Spleen (tissue), 11 donors: ENCODE data around the gene KCNJ12. TPM values are rescaled to one million over a fixed set of nuclear protein-coding genes. Genes with fewer than 3 reads are reported as not detected.
"Not testable (repeated sequence)": the region's sequence is repeated elsewhere in the genome, so short reads cannot be mapped to it uniquely, and the experiment has no call there.

Experiments used
- DNase-seq: peaks from one replicate; pipeline ENCODE4 v3.0.0-alpha.2; 2020
- H3K27ac ChIP-seq, 8 donors: fragments of 200-600 bp; sonication (generic) in 7 of 8; 1 replicate in 4 of 8; 2 replicates in 4 of 8; pipeline versions ENCODE4 v1.5.0 to v1.8.0; 2016 to 2021; ENCODE audit warnings: inconsistent platforms in 4 of 8, mild to moderate bottlenecking in 4 of 8, moderate library complexity in 1 of 8
- H3K27me3 ChIP-seq, 7 donors: fragments of 200-600 bp; sonication (generic) in 6 of 7; replicated peaks in 1 of 7; 1 replicate in 4 of 7; 2 replicates in 3 of 7; pipeline versions ENCODE4 v1.5.0 to v1.8.0; 2016 to 2021; ENCODE audit warnings: inconsistent platforms in 3 of 7, mild to moderate bottlenecking in 1 of 7
- H3K36me3 ChIP-seq, 6 donors: fragments of 200-600 bp; sonication (generic) in 5 of 6; 1 replicate in 4 of 6; 2 replicates in 2 of 6; pipeline versions ENCODE4 v1.5.0 to v1.8.0; 2016 to 2021; ENCODE audit warnings: inconsistent platforms in 2 of 6
- H3K4me1 ChIP-seq, 6 donors: fragments of 200-600 bp; sonication (generic) in 5 of 6; 1 replicate in 3 of 6; 2 replicates in 3 of 6; pipeline versions ENCODE4 v1.5.0 to v1.8.0; 2016 to 2021; ENCODE audit warnings: inconsistent platforms in 3 of 6
- H3K4me3 ChIP-seq, 8 donors: fragments of 200-600 bp; sonication (generic) in 7 of 8; 1 replicate in 4 of 8; 2 replicates in 4 of 8; pipeline versions ENCODE4 v1.5.0 to v1.8.0; 2016 to 2021; ENCODE audit warnings: inconsistent platforms in 4 of 8, mild to moderate bottlenecking in 4 of 8, moderate library complexity in 2 of 8
- H3K9me3 ChIP-seq, 8 donors: fragments of 200-600 bp; sonication (generic) in 7 of 8; 1 replicate in 4 of 8; 2 replicates in 4 of 8; pipeline versions ENCODE4 v1.5.0 to v1.8.0; 2016 to 2021; ENCODE audit warnings: inconsistent platforms in 4 of 8
- POLR2A ChIP-seq, 3 donors: fragments of 450-650 bp; IDR thresholded peaks; one replicate each; pipeline ENCODE4 v1.5.1; 2017; ENCODE audit warnings: antibody characterized with exemption in 3 of 3, mild to moderate bottlenecking in 1 of 3
- POLR2AphosphoS5 ChIP-seq, 3 donors: sonication (generic); formaldehyde crosslinking; IDR thresholded peaks; one replicate each; pipeline ENCODE4 v1.5.1; 2017; ENCODE audit warnings: antibody characterized with exemption in 3 of 3
- WGBS, 5 donors: extraction: QIAGEN DNeasy Blood & Tissue Kit in 3 of 5; methylation state at CpG; one replicate each; pipeline versions ENCODE4 v1.1.5 to v1.1.7; 2013 to 2018; 5-methylcytosine and 5-hydroxymethylcytosine counted together
- intact Hi-C: fragments of 100-400 bp; cut with DNase I; formaldehyde crosslinking; loops from one replicate; pipeline ENCODE4 v1.15.0; 2023; ENCODE audit warnings: low total_unique reads
- polyA plus RNA-seq, 3 donors: library from polyadenylated mRNA; stranded (reverse); fragments of 200-250 nt; gene quantifications; one replicate each; pipeline ENCODE4 v1.2.1, GENCODE V29; 2013
- total RNA-seq, 7 donors: library from RNA; depleted of rRNA in 3 of 7; stranded (reverse); fragments of >200 nt in 3 of 7; fragmentation: NEBNext Ultra II Directional in 4 of 7; extraction: Animal tissue kit (Norgen Biotek cat#: 25700) in 4 of 7; gene quantifications; one replicate each; pipeline versions ENCODE4 v1.1.0 to v1.2.1, GENCODE V29; 2016 to 2021
- TF ChIP-seq, protein P1 (sequence below), 11 experiments: fragments of 200-600 bp in 7 of 11; fragments of 450-650 bp in 4 of 11; sonication (generic) in 4 of 11; IDR thresholded peaks in 8 of 11; conservative IDR thresholded peaks in 3 of 11; 1 replicate in 7 of 11; 2 replicates in 4 of 11; pipeline versions ENCODE4 v1.4.0 to v1.8.0; 2016 to 2021; ENCODE audit warnings: antibody characterized with exemption in 11 of 11, inconsistent platforms in 4 of 11, mild to moderate bottlenecking in 1 of 11
- donor health status: healthy with polysubstance abuse.
- donor health status: DM: no; HTN: no; CAD: no; lungs with moderate emphysema.
- donor health status: DM: no; HTN: no; CAD: no.
- donor health status: Bipolar disorder and iron deficiency.
- donor health status: healthy.
- donor health status: DM: no; HTN: no; CAD: no.
- donor health status: DM: yes; HTN: yes; CAD: no.

Gene KCNJ12
- total and polyA plus RNA-seq, 10 donors, result 0.11 to 4.8 (median 2.2) TPM

DNA sequence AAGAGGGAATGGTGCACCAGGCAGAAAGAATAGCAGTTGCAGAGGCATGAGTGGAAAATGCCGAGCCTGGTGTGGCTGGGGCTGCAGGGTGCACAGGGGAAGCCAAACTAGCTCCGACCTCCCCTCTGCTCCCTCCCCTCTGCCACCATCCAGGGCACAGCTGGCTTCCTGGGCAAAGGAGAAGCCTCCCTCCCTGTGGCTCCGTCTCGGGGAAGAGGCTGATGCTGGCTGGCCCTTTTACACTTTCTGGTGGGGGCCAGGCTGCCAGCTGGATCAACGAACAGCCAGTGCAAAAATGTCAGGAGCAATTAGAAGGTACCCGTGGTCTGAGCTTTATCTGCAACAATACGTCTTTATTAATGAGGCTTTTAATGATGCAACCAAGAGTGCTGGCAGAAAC lies 37.1 kb upstream of the KCNJ12 start:
- Histone ChIP-seq H3K4me3 (no peak overlapping the region), H3K27ac (no peak overlapping the region), H3K27me3 (no peaks in the 10 kb centered on the region), H3K36me3 (no peaks in the 10 kb centered on the region), H3K9me3 (no peaks in the 10 kb centered on the region), H3K4me1 (peaks cover 0 to 5% (median 0%) of the 10 kb centered on the region in 6 donors)
- peak; percentile 69 for DNase-seq
- TF ChIP-seq POLR2AphosphoS5 (IDR thresholded peaks at IDR 0.05), result no peak
- no peak for TF ChIP-seq POLR2A (IDR thresholded peaks at IDR 0.05)
- TF ChIP-seq, protein P1, sequence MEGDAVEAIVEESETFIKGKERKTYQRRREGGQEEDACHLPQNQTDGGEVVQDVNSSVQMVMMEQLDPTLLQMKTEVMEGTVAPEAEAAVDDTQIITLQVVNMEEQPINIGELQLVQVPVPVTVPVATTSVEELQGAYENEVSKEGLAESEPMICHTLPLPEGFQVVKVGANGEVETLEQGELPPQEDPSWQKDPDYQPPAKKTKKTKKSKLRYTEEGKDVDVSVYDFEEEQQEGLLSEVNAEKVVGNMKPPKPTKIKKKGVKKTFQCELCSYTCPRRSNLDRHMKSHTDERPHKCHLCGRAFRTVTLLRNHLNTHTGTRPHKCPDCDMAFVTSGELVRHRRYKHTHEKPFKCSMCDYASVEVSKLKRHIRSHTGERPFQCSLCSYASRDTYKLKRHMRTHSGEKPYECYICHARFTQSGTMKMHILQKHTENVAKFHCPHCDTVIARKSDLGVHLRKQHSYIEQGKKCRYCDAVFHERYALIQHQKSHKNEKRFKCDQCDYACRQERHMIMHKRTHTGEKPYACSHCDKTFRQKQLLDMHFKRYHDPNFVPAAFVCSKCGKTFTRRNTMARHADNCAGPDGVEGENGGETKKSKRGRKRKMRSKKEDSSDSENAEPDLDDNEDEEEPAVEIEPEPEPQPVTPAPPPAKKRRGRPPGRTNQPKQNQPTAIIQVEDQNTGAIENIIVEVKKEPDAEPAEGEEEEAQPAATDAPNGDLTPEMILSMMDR (IDR thresholded peaks at IDR 0.05 in 8 of 11, conservative IDR thresholded peaks at IDR 0.05 in 3 of 11), result no peak
- intact Hi-C loops, result no loop called here
- 22 to 52% (median 43%) methylated on average over 7 of the region's 7 CpGs for WGBS, 5 donors

DNA sequence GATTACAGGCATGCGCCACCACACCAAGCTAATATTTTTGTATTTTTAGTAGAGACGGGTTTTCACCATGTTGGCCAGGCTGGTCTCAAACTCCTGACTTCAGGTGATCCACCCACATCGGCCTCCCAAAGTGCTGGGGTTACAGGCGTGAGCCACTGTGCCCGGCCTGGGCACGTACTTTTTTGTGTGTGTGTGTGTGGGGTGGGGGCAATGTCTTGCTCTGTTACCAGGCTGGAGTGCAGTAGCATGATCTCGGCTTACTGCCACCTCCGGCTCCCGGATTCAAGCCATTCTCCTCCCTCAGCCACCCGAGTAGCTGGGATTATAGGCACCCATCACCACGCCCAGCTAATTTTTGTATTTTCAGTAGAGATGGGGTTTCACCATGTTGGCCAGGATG lies 36.6 kb upstream of the KCNJ12 start:
- DNase-seq, result peak; percentile 36
- H3K4me1 ChIP-seq, H3K27ac ChIP-seq, H3K9me3 ChIP-seq, intact Hi-C loops, H3K4me3 ChIP-seq, H3K36me3 ChIP-seq, H3K27me3 ChIP-seq: not testable (repeated sequence)
- WGBS, 5 donors, result 81 to 91% (median 89%) methylated on average over 11 of the region's 11 CpGs

- H3K9me3 ChIP-seq, intact Hi-C loops, H3K27ac ChIP-seq, H3K4me3 ChIP-seq, H3K27me3 ChIP-seq, H3K4me1 ChIP-seq, H3K36me3 ChIP-seq: not testable (repeated sequence)
- peak; percentile 30 for DNase-seq
- WGBS, 5 donors, result 86 to 95% (median 88%) methylated on average over 6 of the region's 6 CpGs
Observed at GRCh38 chr17:21340407-21340806, 35.8 kb upstream of the KCNJ12 start.

GRCh38 chr17:21341279-21341678 lies 34.9 kb upstream of the KCNJ12 start:
- H3K9me3 ChIP-seq, H3K27ac ChIP-seq, H3K4me1 ChIP-seq, H3K27me3 ChIP-seq, intact Hi-C loops, H3K4me3 ChIP-seq, DNase-seq, H3K36me3 ChIP-seq: not testable (repeated sequence)
- 75 to 100% (median 81%) methylated on average over 1 to 4 of the region's 4 CpGs for WGBS, 5 donors

DNA sequence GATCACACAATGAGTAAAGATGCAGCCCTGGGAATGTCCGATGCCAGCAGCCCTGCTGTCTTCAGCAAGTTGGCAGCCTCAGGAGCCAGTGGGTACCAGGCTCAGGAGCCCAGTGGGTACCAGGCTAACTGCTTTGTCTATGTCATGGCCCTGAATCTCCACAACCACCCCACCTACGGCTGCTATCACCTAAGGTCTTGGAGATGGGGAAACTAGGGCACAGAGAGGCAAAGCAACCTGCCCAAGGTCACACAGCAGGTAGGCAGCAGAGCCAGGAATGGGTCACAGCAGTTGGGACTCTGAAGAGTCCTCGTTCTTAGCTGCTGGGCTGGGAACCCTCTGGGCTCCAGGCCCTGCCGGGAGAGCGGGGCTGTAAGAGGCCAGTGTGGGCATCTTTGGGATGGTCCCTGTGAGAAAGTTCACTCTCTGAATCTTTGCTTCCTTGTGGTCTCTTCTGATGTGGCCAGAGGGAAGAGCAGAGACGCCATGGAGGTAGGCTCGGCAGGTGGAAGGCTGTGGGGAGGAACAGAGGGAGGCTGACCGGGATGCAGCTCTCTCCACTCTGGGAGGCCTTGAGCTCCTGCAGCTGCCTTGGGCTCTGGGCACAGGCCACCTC lies 34.1 kb upstream of the KCNJ12 start:
- H3K27ac ChIP-seq, H3K4me3 ChIP-seq, H3K4me1 ChIP-seq, H3K36me3 ChIP-seq, H3K9me3 ChIP-seq, H3K27me3 ChIP-seq, intact Hi-C loops: not testable (repeated sequence)
- peak; percentile 37 for DNase-seq
- 70 to 80% (median 77%) methylated on average over 7 to 8 of the region's 8 CpGs for WGBS, 5 donors

- WGBS, 5 donors, result 64 to 71% (median 71%) methylated on average over 8 to 11 of the region's 11 CpGs
- H3K4me3 ChIP-seq, intact Hi-C loops, H3K9me3 ChIP-seq, H3K4me1 ChIP-seq, H3K27me3 ChIP-seq, H3K36me3 ChIP-seq, H3K27ac ChIP-seq: not testable (repeated sequence)
- DNase-seq, result peak; percentile 46
Observed at GRCh38 chr17:21343061-21343949, 32.9 kb upstream of the KCNJ12 start.

DNA sequence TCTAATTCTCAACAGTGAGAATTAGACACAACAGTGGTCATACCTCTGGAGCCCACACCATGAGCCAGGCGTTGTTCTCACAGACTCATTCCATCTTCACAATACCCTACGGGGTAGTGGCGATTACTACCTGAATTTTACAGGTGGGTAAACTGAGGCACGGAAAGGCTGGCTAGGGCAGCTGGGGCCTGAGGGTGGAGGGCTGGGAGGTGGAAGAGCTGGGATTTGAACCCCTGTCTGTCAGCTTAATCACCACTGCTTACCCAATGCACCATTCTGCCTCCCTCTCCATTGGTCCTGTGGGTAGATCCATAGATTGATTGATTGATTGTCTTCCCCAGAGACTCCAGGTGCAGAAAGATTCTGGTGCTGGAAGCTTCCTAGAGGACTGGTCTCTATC lies 31.4 kb upstream of the KCNJ12 start:
- H3K27ac ChIP-seq, H3K9me3 ChIP-seq, H3K36me3 ChIP-seq, H3K4me1 ChIP-seq, intact Hi-C loops, H3K4me3 ChIP-seq, H3K27me3 ChIP-seq: not testable (repeated sequence)
- 71 to 78% (median 75%) methylated on average over 4 of the region's 4 CpGs for WGBS, 5 donors
- peak; percentile 47 for DNase-seq
